NCI-H1694 treated with DMSO at 0.1 percent for 48 hours (cell line): Measurements from ENCODE around the gene GPR176.

Source experiments
- DNase-seq: peaks from one replicate; lab custom pipeline; 2025; lab: John Stamatoyannopoulos, UW

GPR176 gene, protein sequence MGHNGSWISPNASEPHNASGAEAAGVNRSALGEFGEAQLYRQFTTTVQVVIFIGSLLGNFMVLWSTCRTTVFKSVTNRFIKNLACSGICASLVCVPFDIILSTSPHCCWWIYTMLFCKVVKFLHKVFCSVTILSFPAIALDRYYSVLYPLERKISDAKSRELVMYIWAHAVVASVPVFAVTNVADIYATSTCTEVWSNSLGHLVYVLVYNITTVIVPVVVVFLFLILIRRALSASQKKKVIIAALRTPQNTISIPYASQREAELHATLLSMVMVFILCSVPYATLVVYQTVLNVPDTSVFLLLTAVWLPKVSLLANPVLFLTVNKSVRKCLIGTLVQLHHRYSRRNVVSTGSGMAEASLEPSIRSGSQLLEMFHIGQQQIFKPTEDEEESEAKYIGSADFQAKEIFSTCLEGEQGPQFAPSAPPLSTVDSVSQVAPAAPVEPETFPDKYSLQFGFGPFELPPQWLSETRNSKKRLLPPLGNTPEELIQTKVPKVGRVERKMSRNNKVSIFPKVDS

GRCh38 chr15:39919748-39920509 is at the start of gene GPR176:
Gene GPR176 (minus strand): TSS chr15:39920266. CDS start chr15:39920026, 240 bp downstream.
- no peak for DNase-seq

DNA sequence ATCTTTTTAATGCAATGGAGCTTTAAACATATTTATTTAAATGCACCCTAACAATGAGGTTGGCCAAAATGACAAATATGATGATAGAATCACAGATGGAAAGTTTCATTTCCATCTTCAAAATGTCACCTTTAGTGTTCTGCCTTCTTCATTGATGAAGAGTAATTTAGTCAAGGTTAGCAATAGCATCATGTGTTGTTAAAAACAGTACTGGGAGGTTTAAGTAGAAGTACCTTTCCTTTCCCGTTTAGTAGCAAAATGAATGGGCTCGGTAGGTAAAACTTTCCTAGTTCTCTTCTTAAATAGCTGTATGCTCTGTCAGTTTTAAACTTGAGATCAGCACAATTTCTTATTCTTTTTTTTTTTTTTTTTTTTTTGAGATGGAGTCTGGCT is 48.9 kb upstream of the GPR176 start:
- DNase-seq = no peak

DNA sequence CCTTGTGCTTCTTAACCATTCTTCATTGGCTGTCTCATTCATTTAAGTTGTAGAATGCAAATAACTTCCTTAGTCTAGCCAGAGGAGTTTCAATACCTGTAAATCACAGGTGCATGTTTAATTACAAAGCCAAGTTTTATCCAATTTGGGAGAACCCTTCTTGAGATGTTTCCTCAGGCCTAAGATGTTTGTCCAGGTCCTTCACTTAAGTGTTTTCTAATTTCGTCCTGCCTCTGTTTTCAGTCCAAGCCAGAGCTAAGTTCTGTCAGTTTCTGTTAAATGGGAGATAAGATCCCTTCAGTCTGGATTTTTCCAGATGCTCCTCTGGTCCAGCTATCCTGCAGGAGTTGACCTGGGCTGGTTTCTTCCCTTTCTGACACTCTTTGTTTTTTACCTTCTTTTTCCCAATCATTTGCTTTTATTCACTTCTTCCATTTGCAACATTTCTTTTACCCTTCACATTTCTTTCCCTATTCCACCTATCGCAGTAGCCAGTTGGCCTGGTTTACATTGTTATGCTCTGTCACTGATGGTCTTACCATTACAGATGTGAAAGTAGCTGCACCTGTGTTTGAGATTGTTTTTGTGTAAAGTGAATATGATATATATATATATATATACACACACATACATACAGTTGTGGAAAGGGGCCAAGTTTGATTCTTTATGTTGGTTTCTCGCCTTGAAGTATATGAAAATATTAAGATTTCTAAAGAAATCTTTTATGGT is 48.4 kb upstream of the GPR176 start:
- no peak for DNase-seq

GRCh38 chr15:39966521-39966920 is 46.5 kb upstream of the GPR176 start:
- DNase-seq = no peak

DNA sequence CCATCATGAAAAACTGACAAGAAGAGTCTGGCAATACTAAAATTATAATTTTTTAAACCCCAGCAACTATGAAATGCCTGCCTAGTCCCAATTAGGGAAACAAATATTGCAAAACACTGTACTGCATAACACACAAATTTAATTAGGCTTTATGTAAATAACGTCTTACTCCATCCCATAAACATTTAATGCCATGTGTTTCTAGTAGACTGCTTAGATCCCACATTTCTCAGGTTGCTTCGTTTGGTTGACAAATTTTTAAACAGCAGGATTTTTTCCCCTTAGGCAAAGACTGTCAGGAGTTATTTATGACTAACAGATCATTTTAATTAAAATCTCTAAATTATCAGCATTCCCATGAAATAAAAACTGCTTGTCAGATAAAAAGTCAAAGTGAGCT is 43.7 kb upstream of the GPR176 start:
- DNase-seq = no peak

DNA sequence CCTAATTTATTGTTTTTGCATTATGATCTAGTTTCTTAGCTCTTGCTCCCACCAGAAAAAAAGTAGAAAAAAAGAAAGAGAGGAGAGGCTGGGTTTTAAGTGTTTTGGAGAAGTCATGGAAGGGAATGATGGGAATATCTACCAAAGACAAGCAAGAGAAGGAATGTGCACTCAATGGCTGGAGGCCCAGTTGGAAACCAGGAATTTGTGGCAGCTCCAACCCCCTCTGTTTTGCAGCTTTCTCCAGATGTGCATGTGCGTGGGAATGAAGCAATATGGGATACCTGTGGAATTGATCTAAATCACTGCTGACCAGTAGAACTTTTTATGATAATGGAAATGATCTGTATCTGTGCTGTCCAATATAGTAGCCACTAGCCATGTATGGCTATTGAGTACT is 41.0 kb upstream of the GPR176 start:
- no peak for DNase-seq

DNA sequence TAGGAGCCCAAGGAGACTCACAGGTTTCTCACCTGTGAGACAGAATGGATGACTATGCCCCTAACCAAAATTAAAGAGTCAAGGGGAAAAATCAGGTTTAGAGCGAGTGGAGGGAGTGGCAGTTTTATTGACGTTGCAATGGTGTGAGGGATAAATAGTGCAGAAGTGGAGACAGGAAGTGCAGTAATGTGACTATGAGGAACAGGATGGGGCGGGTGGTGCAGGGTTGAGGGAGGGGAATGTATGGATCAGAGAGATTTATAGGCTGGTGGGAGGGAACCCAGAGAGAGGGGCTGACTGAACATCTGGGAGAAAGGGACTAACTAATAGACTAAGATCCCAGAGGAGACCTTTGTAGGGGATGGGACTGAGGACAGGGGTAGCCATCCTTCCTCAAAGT is 40.3 kb upstream of the GPR176 start:
- no peak for DNase-seq

DNA sequence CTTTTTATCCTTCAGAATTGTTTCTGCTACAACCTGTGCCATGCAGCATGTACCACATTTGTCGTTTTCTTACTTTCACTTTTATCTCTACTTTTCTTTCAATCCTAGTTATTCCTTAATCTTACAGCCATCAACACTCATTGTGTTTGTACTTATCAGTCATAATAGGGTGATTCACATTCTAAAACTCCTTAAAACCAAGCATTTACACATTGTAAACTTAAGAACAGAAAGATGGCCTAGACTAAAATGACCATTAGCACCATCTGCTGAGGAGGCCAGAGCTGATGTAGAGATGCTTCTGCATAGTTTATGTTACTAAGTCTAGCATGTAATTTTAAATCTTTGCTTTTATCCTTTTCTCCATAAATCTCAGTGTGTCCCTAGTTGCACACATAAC is 39.3 kb upstream of the GPR176 start:
- no peak for DNase-seq

- no peak for DNase-seq
Measured at GRCh38 chr15:39957481-39957880, 37.4 kb upstream of the GPR176 start.

GRCh38 chr15:39953521-39953920 is 33.5 kb upstream of the GPR176 start:
- DNase-seq = no peak

- no peak for DNase-seq
Measured at GRCh38 chr15:39951561-39951960, 31.5 kb upstream of the GPR176 start.

GRCh38 chr15:39948817-39949216 is 28.8 kb upstream of the GPR176 start:
- no peak for DNase-seq

GRCh38 chr15:39947401-39948197 is 27.5 kb upstream of the GPR176 start:
- DNase-seq = no peak

- DNase-seq = no peak
Measured at GRCh38 chr15:39946862-39947261, 26.8 kb upstream of the GPR176 start.

DNA sequence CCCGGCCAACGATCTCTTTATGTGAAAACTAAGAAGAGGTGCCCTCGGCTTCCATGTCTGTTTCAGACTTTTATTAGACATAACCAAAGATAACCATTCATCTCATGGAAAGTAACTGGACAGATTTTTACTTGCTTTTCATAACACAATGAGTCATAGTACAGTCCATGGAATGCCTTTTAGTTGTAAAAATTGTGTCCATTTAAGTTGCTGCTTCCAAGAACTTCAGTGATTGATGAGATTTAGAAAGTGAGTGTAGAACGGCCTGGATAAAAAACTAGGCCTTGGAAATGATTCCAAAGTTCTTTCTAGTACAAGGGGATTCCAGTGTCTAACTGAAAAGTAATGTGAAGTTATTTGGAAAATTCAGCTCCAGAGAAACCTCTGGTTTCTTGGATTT is 24.7 kb upstream of the GPR176 start:
- DNase-seq = no peak

- no peak for DNase-seq
Measured at GRCh38 chr15:39942753-39943150, 22.7 kb upstream of the GPR176 start.

DNA sequence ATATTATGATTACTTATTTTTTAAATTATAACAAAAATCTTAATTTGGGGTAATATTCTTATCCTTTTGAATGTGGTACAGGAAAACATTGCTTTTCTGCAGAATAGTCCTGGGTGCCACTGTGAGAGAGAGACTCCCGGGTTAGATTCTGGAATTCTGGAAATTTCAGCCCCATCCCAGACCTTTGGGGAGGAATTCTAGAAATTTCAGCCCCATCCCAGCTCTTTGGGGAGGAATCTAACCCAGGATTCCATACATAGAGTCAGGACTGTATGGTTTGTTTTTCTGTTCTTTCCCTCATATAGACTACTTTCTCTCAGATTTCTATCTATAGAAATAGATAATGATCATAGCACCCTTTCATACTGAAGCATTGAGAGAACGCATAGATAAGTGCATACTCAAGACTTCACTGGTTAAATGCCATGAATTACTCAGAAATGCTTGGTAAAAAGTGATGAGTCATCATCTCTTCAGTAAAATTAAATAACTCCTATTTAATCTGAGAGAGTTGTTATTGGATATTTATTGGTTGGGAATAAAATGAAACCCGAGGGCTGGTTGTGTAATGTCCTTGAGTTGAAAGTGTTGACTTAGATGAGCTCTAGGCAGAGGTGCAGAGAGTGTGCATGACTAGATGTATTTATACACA is 22.2 kb upstream of the GPR176 start:
- DNase-seq = no peak

DNA sequence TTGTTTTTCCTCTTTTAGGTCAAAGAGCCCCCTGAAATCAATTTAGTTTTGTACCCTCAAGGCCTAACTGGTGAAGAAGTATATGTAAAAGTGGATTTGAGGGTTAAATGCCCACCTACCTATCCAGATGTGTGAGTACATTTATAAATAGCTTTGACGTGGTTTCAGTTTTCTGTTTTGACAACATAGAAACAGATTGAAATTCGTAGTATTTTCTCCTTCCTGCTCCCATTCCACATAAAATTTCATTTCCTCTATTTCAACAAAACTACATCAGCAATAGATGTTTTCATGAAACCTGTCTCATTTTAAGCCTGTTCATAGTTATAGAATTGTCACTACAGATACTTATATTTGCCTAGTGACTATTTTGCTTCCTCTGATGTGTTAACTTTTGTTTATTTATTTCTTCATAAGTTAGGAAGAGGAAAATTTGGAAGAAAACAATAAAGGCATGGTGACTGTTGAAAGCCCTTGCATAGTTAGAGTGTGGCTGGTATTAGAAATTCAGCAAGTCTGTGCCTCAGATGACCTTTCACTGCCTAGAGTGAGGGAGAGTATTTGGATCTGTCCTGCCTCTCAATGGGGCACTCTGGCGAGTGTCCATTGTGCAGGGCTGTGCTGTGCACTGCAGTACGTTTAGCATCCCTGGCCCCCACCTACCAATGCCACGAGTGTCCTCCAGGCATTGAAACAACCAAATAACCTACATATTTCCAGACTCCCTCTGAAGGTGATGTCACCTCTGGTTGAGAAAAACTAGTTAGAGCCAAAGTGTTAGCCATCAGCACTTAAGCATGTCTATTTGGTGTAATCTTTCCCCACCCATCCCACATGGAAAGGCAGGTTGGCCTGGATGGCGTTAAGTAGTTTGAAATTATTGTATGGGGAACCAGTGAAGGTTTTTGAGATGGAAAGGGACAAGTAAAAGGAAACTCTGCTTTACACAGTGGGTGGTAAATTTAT is 19.7 kb upstream of the GPR176 start:
- DNase-seq = no peak

- DNase-seq = no peak
Measured at GRCh38 chr15:39937696-39938095, 17.6 kb upstream of the GPR176 start.

DNA sequence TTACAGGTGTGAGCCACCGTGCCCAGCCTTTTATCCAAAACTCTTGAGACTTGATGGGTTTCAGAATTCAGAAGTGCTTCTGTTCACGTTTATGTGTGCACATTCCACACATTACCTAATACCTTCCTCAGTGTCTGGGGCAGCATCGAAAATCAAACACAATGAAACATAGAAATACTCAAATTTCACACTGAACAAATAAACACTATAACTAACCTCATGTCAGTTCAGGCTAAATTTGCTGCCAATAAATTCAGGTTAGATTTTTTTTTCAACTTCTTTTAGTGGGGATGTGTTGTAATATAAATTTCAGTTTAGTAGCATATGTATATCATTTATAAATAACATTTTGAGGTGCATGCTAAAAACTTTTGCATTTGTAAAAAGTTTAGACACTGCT is 16.6 kb upstream of the GPR176 start:
- no peak for DNase-seq
